OCI-LY1 (cell line): ENCODE measurements around the gene ANKLE2.
A peak's percentile ranks its signal among the peaks of the same experiment; 100 is the strongest.

Source experiments
- H2AFZ ChIP-seq: fragments of 200-600 bp; sonication (generic), shearing (Covaris generic); 2 replicates; pipeline ENCODE4 v1.6.0; 2014; ENCODE audit warnings: antibody characterized with exemption, mild to moderate bottlenecking, low read length
- H3F3A ChIP-seq: fragments of 200-600 bp; sonication (generic), shearing (Covaris generic); 2 replicates; pipeline ENCODE4 v1.6.0; 2014; ENCODE audit warnings: mild to moderate bottlenecking, antibody characterized with exemption, low read length, moderate library complexity; ENCODE audit not compliant: insufficient read depth
- H3K27ac ChIP-seq: fragments of 200-600 bp; sonication (generic); 2 replicates; pipeline ENCODE4 v1.5.1; 2014; ENCODE audit warnings: low read length, mixed run types, mild to moderate bottlenecking, low read depth; ENCODE audit not compliant: poor library complexity, severe bottlenecking
- H3K27me3 ChIP-seq: fragments of 200-600 bp; sonication (generic); 2 replicates; pipeline ENCODE4 v1.6.0; 2014; ENCODE audit warnings: antibody characterized with exemption, mild to moderate bottlenecking, low read length, moderate library complexity; ENCODE audit not compliant: insufficient read depth
- H3K36me3 ChIP-seq: fragments of 200-600 bp; sonication (generic); 2 replicates; pipeline ENCODE4 v1.6.1; 2014; ENCODE audit warnings: mild to moderate bottlenecking, antibody characterized with exemption, low read length, moderate library complexity, mixed read lengths; ENCODE audit not compliant: insufficient read depth
- H3K4me1 ChIP-seq: fragments of 200-600 bp; sonication (generic); 2 replicates; pipeline ENCODE4 v1.5.1; 2014; ENCODE audit warnings: mild to moderate bottlenecking, low read length, moderate library complexity; ENCODE audit not compliant: insufficient read depth, severe bottlenecking
- H3K4me2 ChIP-seq: fragments of 200-600 bp; sonication (generic), shearing (Covaris generic); 2 replicates; pipeline ENCODE4 v1.6.1; 2014; ENCODE audit warnings: low read length
- H3K4me3 ChIP-seq: fragments of 200-600 bp; sonication (generic); 2 replicates; pipeline ENCODE4 v1.5.1; 2014; ENCODE audit warnings: low read length, low read depth, mild to moderate bottlenecking, mixed read lengths; ENCODE audit not compliant: poor library complexity, severe bottlenecking
- H3K79me2 ChIP-seq: fragments of 200-600 bp; shearing (Covaris generic); 2 replicates; pipeline ENCODE4 v1.6.1; 2016; ENCODE audit warnings: mixed run types, low read length, mixed read lengths; ENCODE audit not compliant: insufficient read depth
- H3K9ac ChIP-seq: fragments of 200-600 bp; sonication (generic), shearing (Covaris generic); 2 replicates; pipeline ENCODE4 v1.6.1; 2014; ENCODE audit warnings: mild to moderate bottlenecking, low read length, mixed read lengths
- H3K9me2 ChIP-seq: fragments of 200-600 bp; sonication (generic), shearing (Covaris generic); 2 replicates; pipeline ENCODE4 v1.6.1; 2014; ENCODE audit warnings: low read depth, mild to moderate bottlenecking, low read length, mixed read lengths
- H3K9me3 ChIP-seq: fragments of 200-600 bp; shearing (Covaris generic); 2 replicates; pipeline ENCODE4 v1.6.1; 2014; ENCODE audit warnings: low read length, mixed read lengths
- H4K20me1 ChIP-seq: fragments of 200-600 bp; sonication (generic), shearing (Covaris generic); 2 replicates; pipeline ENCODE4 v1.6.0; 2016; ENCODE audit warnings: mild to moderate bottlenecking, low read length; ENCODE audit not compliant: insufficient read depth
- EZH2 ChIP-seq: fragments of 200-600 bp; sonication (generic), shearing (Covaris generic); IDR thresholded peaks from 2 replicates; pipeline ENCODE4 v1.8.0; 2017; ENCODE audit warnings: borderline replicate concordance, mixed run types, mild to moderate bottlenecking, antibody characterized with exemption, low read length, moderate library complexity, mixed read lengths
- TF ChIP-seq, protein P1 (sequence below): fragments of 200-600 bp; sonication (generic), shearing (Covaris generic); IDR thresholded peaks from 2 replicates; pipeline ENCODE4 v1.5.1; 2017; ENCODE audit warnings: mild to moderate bottlenecking, antibody characterized with exemption, low read length, moderate library complexity, mixed read lengths

Gene ANKLE2

GRCh38 chr12:132715874-132716273 is 45.8 kb downstream of the ANKLE2 start:
- H4K20me1 ChIP-seq = no peaks in the 10 kb centered on the region
- H3K4me3 ChIP-seq = no peak overlapping the region
- H3K9ac ChIP-seq = no peak overlapping the region
- no peaks in the 10 kb centered on the region for H3F3A ChIP-seq
- peaks cover 9% of the 10 kb centered on the region for H3K4me1 ChIP-seq
- H3K9me3 ChIP-seq = no peaks in the 10 kb centered on the region
- no peak overlapping the region for H2AFZ ChIP-seq
- H3K36me3 ChIP-seq = peaks cover 72% of the 10 kb centered on the region
- H3K9me2 ChIP-seq = no peaks in the 10 kb centered on the region
- no peak for TF ChIP-seq EZH2
- TF ChIP-seq, protein P1, sequence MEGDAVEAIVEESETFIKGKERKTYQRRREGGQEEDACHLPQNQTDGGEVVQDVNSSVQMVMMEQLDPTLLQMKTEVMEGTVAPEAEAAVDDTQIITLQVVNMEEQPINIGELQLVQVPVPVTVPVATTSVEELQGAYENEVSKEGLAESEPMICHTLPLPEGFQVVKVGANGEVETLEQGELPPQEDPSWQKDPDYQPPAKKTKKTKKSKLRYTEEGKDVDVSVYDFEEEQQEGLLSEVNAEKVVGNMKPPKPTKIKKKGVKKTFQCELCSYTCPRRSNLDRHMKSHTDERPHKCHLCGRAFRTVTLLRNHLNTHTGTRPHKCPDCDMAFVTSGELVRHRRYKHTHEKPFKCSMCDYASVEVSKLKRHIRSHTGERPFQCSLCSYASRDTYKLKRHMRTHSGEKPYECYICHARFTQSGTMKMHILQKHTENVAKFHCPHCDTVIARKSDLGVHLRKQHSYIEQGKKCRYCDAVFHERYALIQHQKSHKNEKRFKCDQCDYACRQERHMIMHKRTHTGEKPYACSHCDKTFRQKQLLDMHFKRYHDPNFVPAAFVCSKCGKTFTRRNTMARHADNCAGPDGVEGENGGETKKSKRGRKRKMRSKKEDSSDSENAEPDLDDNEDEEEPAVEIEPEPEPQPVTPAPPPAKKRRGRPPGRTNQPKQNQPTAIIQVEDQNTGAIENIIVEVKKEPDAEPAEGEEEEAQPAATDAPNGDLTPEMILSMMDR = no peak
- H3K27ac ChIP-seq = no peak overlapping the region
- H3K27me3 ChIP-seq = no peaks in the 10 kb centered on the region
- H3K4me2 ChIP-seq = no peak overlapping the region
- peaks cover 38% of the 10 kb centered on the region for H3K79me2 ChIP-seq

DNA sequence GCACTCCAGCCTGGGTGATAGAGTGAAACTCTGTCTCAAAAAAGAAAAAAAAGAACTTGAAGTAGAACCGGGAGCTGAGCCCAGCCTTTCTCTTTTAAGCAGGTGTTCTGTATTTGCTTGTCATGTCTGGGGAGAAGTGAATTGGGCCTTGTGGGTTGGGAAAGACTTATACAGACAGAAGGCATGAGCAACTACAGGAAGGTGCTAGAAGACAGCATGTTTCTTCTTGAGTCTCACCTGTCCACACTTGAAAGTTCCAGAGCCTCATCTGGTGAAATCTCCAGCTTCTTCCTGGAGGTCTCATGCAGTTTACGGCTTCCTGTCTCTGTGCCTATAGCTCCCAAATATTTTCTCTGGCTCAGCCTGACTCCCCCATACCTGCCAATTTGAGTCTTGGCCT is 48.5 kb downstream of the ANKLE2 start:
- H3K27me3 ChIP-seq = no peaks in the 10 kb centered on the region
- no peak overlapping the region for H3K27ac ChIP-seq
- peaks cover 53% of the 10 kb centered on the region for H3K36me3 ChIP-seq
- no peak overlapping the region for H3K4me2 ChIP-seq
- no peaks in the 10 kb centered on the region for H3K9me2 ChIP-seq
- peaks cover 21% of the 10 kb centered on the region for H3K4me1 ChIP-seq
- no peaks in the 10 kb centered on the region for H3F3A ChIP-seq
- no peaks in the 10 kb centered on the region for H3K9me3 ChIP-seq
- no peak overlapping the region for H3K9ac ChIP-seq
- TF ChIP-seq EZH2 = no peak
- TF ChIP-seq, protein P1 = no peak
- H3K79me2 ChIP-seq = peaks cover 38% of the 10 kb centered on the region
- H4K20me1 ChIP-seq = no peaks in the 10 kb centered on the region
- H3K4me3 ChIP-seq = no peak overlapping the region
- no peak overlapping the region for H2AFZ ChIP-seq

GRCh38 chr12:132711080-132711843 is 50.4 kb downstream of the ANKLE2 start:
- peaks cover 38% of the 10 kb centered on the region for H3K79me2 ChIP-seq

More at GRCh38 chr12:132711080-132711843, 50.4 kb downstream of the ANKLE2 start:
- no peaks in the 10 kb centered on the region for H3K9me2 ChIP-seq
- no peaks in the 10 kb centered on the region for H3F3A ChIP-seq
- H3K4me1 ChIP-seq = peaks cover 21% of the 10 kb centered on the region
- peaks cover 39% of the 10 kb centered on the region for H3K36me3 ChIP-seq
- peak overlapping the region; percentile 98 for H3K4me3 ChIP-seq
- peak overlapping the region; percentile 5 for H3K27ac ChIP-seq
- no peaks in the 10 kb centered on the region for H3K9me3 ChIP-seq
- H2AFZ ChIP-seq = no peak overlapping the region
- H3K9ac ChIP-seq = peak overlapping the region; percentile 96
- H3K4me2 ChIP-seq = peak overlapping the region; percentile 85
- no peaks in the 10 kb centered on the region for H3K27me3 ChIP-seq
- TF ChIP-seq, protein P1 = no peak
- TF ChIP-seq EZH2 = no peak
- H4K20me1 ChIP-seq = no peaks in the 10 kb centered on the region
